ENCODE data around the gene LRP5.
"Not testable (repeated sequence)": the region's sequence is repeated elsewhere in the genome, so short reads cannot be mapped to it uniquely, and the experiment has no call there.

Gene LRP5

GRCh38 chr11:68469122-68469521 is 156.7 kb downstream of the LRP5 start:
- peak; percentile 53 for DNase-seq (ENCODE audit: low read depth)

GRCh38 chr11:68469642-68470041 is 157.3 kb downstream of the LRP5 start:
- no peak for DNase-seq (ENCODE audit: low read depth)

- DNase-seq (ENCODE audit: low read depth), result no peak
Observed at GRCh38 chr11:68470304-68470811, 158.0 kb downstream of the LRP5 start.

- DNase-seq (ENCODE audit: low read depth), result peak; percentile 91
Observed at GRCh38 chr11:68471360-68472340, 159.3 kb downstream of the LRP5 start.

GRCh38 chr11:68472778-68473177 is 160.4 kb downstream of the LRP5 start:
- DNase-seq (ENCODE audit: low read depth), result no peak

GRCh38 chr11:68473693-68474092 is 161.3 kb downstream of the LRP5 start:
- DNase-seq (ENCODE audit: low read depth), result no peak

- not testable (repeated sequence) for DNase-seq (ENCODE audit: low read depth)
Observed at GRCh38 chr11:68475626-68476025, 163.2 kb downstream of the LRP5 start.

- no peak for DNase-seq (ENCODE audit: low read depth)
Observed at GRCh38 chr11:68479390-68479789, 167.0 kb downstream of the LRP5 start.

GRCh38 chr11:68480193-68480592 is 167.8 kb downstream of the LRP5 start:
- no peak for DNase-seq (ENCODE audit: low read depth)

- DNase-seq (ENCODE audit: low read depth), result no peak
Observed at GRCh38 chr11:68480852-68481510, 168.6 kb downstream of the LRP5 start.

GRCh38 chr11:68481579-68482240 is 169.3 kb downstream of the LRP5 start:
- no peak for DNase-seq (ENCODE audit: low read depth)

GRCh38 chr11:68488623-68489022 is 176.2 kb downstream of the LRP5 start:
- DNase-seq (ENCODE audit: low read depth), result no peak

- DNase-seq (ENCODE audit: low read depth), result no peak
Observed at GRCh38 chr11:68495220-68495729, 182.9 kb downstream of the LRP5 start.

- no peak for DNase-seq (ENCODE audit: low read depth)
Observed at GRCh38 chr11:68495872-68496271, 183.5 kb downstream of the LRP5 start.

GRCh38 chr11:68497761-68498160 is 185.4 kb downstream of the LRP5 start:
- no peak for DNase-seq (ENCODE audit: low read depth)

GRCh38 chr11:68498321-68498720 is 185.9 kb downstream of the LRP5 start:
- DNase-seq (ENCODE audit: low read depth), result peak; percentile 22

Data from iris pigment epithelial cell (primary cell).